Mucosa of stomach (tissue), 1 donor: ENCODE data around the gene LIPA.

ENCODE experiments used
- H3K27me3 ChIP-seq: one replicate; pipeline ENCODE4 v1.7.0; 2013; ENCODE audit warnings: mild to moderate bottlenecking, low read length; ENCODE audit not compliant: control insufficient read depth, insufficient read depth
- H3K36me3 ChIP-seq: one replicate; pipeline ENCODE4 v1.7.0; 2013; ENCODE audit warnings: low read length; ENCODE audit not compliant: control insufficient read depth, insufficient read depth
- H3K4me1 ChIP-seq: one replicate; pipeline ENCODE4 v1.7.0; 2013; ENCODE audit warnings: mild to moderate bottlenecking, low read length; ENCODE audit not compliant: control insufficient read depth, insufficient read depth
- H3K4me3 ChIP-seq: one replicate; pipeline ENCODE4 v1.7.0; 2013; ENCODE audit warnings: low read length
- H3K9ac ChIP-seq: one replicate; pipeline ENCODE4 v1.7.0; 2013; ENCODE audit warnings: mild to moderate bottlenecking, low read length, moderate library complexity
- H3K9me3 ChIP-seq: one replicate; pipeline ENCODE4 v1.7.0; 2013; ENCODE audit warnings: mild to moderate bottlenecking, low read length, moderate library complexity; ENCODE audit not compliant: control insufficient read depth
- donor health status: Pancreatic carcinoma.

LIPA gene

DNA sequence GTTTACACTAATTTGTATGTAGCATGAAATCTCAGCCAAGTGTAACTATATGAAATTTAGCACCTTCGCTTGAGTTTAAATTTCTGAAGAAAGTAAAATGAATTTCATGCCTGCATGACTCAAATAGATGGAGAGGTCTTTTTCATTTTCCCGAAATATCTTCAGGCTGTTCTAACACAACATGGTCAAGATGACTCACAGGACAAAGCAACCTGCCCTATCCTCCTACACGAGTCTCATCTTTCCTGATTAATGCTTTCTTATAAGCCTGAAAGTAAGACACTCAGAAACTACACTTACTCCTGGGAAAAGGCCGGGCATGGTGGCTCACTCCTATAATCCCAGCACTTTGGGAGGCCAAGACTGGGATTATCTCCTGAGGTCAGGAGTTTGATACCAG is 85.7 kb downstream of the LIPA start:
- H3K9ac ChIP-seq: no peak overlapping the region
- H3K27me3 ChIP-seq: peaks cover 20% of the 10 kb centered on the region
- H3K4me1 ChIP-seq: no peaks in the 10 kb centered on the region
- H3K9me3 ChIP-seq: no peaks in the 10 kb centered on the region
- no peaks in the 10 kb centered on the region for H3K36me3 ChIP-seq
- H3K4me3 ChIP-seq: no peak overlapping the region

DNA sequence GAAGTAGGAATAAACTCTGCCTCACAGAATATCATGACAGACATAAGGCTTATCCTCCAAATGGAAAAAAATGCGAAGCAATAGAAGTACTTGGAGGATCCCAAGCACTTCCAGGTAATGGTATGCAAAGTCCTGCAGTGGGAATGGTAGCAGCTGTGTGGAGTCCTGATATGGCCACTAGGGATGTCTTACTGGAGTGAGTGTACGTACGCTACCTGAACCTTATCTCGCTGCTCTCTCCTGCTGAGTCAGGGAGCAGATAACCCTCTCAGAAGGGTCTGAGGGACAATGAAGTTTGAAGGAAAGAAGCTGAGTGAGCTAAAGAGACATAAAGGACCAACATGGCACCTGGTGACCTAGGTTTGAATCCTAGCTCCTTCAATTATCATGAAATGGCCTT is 86.7 kb downstream of the LIPA start:
- H3K9ac ChIP-seq: no peak overlapping the region
- H3K9me3 ChIP-seq: no peaks in the 10 kb centered on the region
- H3K4me3 ChIP-seq: no peak overlapping the region
- H3K4me1 ChIP-seq: no peaks in the 10 kb centered on the region
- H3K36me3 ChIP-seq: no peaks in the 10 kb centered on the region
- peaks cover 20% of the 10 kb centered on the region for H3K27me3 ChIP-seq

GRCh38 chr10:89164080-89164479 is 87.5 kb downstream of the LIPA start:
- no peaks in the 10 kb centered on the region for H3K36me3 ChIP-seq
- no peaks in the 10 kb centered on the region for H3K9me3 ChIP-seq
- no peak overlapping the region for H3K9ac ChIP-seq
- H3K27me3 ChIP-seq: peaks cover 20% of the 10 kb centered on the region
- H3K4me1 ChIP-seq: no peaks in the 10 kb centered on the region
- H3K4me3 ChIP-seq: no peak overlapping the region
